Melanocyte of skin (primary cell): Measurements from ENCODE around the gene CNTD1. TPM values are rescaled to one million over a fixed set of nuclear protein-coding genes. Genes with fewer than 3 reads are reported as not detected.

ENCODE experiments used
- small RNA-seq, 2 donors: library from RNA; depleted of rRNA; stranded (forward); fragments of <200 nt; gene quantifications; one replicate each; pipeline ENCODE3, GENCODE V24; 2012
- total RNA-seq, 2 donors: library from RNA; depleted of rRNA; stranded (reverse); fragments of >200 nt; gene quantifications; 2 replicates each; pipeline ENCODE4 v1.2.3, GENCODE V29; 2012

CNTD1 gene
- total RNA-seq, result under 1 TPM in 1 of 2 donors, not detected in 1; under 0.01 TPM

GRCh38 chr17:42798383-42799380 is at the start of gene CNTD1, which contains the start of gene COA3:
CNTD1 (plus strand) TSS chr17:42798861; CDS start chr17:42799068, 207 bp downstream.
COA3 (minus strand) TSS chr17:42798704; CDS start chr17:42798681, 23 bp downstream.

GRCh38 chr17:42760652-42761581 is 37.7 kb upstream of the CNTD1 start, which contains the start of gene RAMP2:
RAMP2 (plus strand) TSS chr17:42761227; CDS start chr17:42761262, 35 bp downstream.

GRCh38 chr17:42773290-42774035 is 25.2 kb upstream of the CNTD1 start, which contains the start of gene VPS25:
VPS25 (plus strand) TSS chr17:42773449; CDS start chr17:42773476, 27 bp downstream.

GRCh38 chr17:42779936-42780850 is 18.5 kb upstream of the CNTD1 start, which contains the start of gene WNK4:
WNK4 (plus strand) TSS chr17:42780610; CDS start chr17:42780699, 89 bp downstream.

GRCh38 chr17:42832934-42833766 is 34.5 kb downstream of the CNTD1 start, which contains the start of gene PSME3:
PSME3 (plus strand) TSS chr17:42833397; CDS start chr17:42833632, 235 bp downstream.

GRCh38 chr17:42844271-42844670 is 45.6 kb downstream of the CNTD1 start, which contains the start of gene AOC2:
AOC2 (plus strand) TSS chr17:42844580; CDS start chr17:42844627, 47 bp downstream.

GRCh38 chr17:42850954-42851353 is 52.3 kb downstream of the CNTD1 start, which contains the start of gene AOC3:
AOC3 (plus strand) TSS chr17:42851199; CDS start chr17:42851344, 145 bp downstream.

Small RNAs within 50 kb of the gene (small RNA-seq; reads per million reads assigned to genes)
- gene HMGN2P15 (0 reads per million in 2 donors), gene MIR6781 (0 reads per million in 2 donors)

Other genes starting within 250 kb of the CNTD1 start
- 1 to 10 TPM in 1 of 2 donors, under 1 TPM in 1; 1.00 to 1.0 TPM for gene HSD17B1, start 245.9 kb upstream of the CNTD1 start, total RNA-seq
- gene COASY, start 236.7 kb upstream of the CNTD1 start, total RNA-seq, result 10 to 100 TPM; 19.6 to 32.6 TPM
- 10 to 100 TPM; 39.6 to 55.3 TPM for gene MLX, start 231.8 kb upstream of the CNTD1 start, total RNA-seq
- 1 to 10 TPM; 7.9 to 9.0 TPM for gene PSMC3IP, start 221.1 kb upstream of the CNTD1 start, total RNA-seq
- 10 to 100 TPM; 69.3 to 91.9 TPM for gene RETREG3, start 189.5 kb upstream of the CNTD1 start, total RNA-seq
- 100 to 1,000 TPM in 1 of 2 donors, 10 to 100 TPM in 1; 49.2 to 131 TPM for gene TUBG1, start 189.2 kb upstream of the CNTD1 start, total RNA-seq
- 10 to 100 TPM; 11.3 to 16.9 TPM for gene TUBG2, start 139.6 kb upstream of the CNTD1 start, total RNA-seq
- gene PLEKHH3, start 121.9 kb upstream of the CNTD1 start, total RNA-seq, result 1 to 10 TPM; 8.3 to 10.0 TPM
- gene CCR10, start 117.0 kb upstream of the CNTD1 start, total RNA-seq, result 1 to 10 TPM; 1.3 to 1.7 TPM
- 10 to 100 TPM in 1 of 2 donors, 1 to 10 TPM in 1; 8.0 to 34.1 TPM for gene CNTNAP1, start 116.3 kb upstream of the CNTD1 start, total RNA-seq
- gene EZH1, start 53.8 kb upstream of the CNTD1 start, total RNA-seq, result 10 to 100 TPM; 11.0 to 24.8 TPM
- 1 to 10 TPM in 1 of 2 donors, under 1 TPM in 1; 0.67 to 1.0 TPM for gene RAMP2, start 37.6 kb upstream of the CNTD1 start, total RNA-seq
- gene VPS25, start 25.4 kb upstream of the CNTD1 start, total RNA-seq, result 10 to 100 TPM; 63.3 to 73.3 TPM
- gene WNK4, start 18.3 kb upstream of the CNTD1 start, total RNA-seq, result not detected
- 10 to 100 TPM; 68.8 to 96.9 TPM for gene COA3, start 157 bp upstream of the CNTD1 start, total RNA-seq
- gene BECN1, start 25.4 kb downstream of the CNTD1 start, total RNA-seq, result 10 to 100 TPM; 68.8 to 94.9 TPM
- gene PSME3, start 34.5 kb downstream of the CNTD1 start, total RNA-seq, result 100 to 1,000 TPM; 113 to 178 TPM
- 1 to 10 TPM in 1 of 2 donors, under 1 TPM in 1; 1.00 to 1.0 TPM for gene AOC2, start 45.7 kb downstream of the CNTD1 start, total RNA-seq
- gene AOC3, start 52.3 kb downstream of the CNTD1 start, total RNA-seq, result under 1 TPM; under 0.01 TPM
- gene G6PC1, start 101.9 kb downstream of the CNTD1 start, total RNA-seq, result not detected
- 10 to 100 TPM; 12.4 to 12.7 TPM for gene AARSD1, start 165.6 kb downstream of the CNTD1 start, total RNA-seq
- under 1 TPM; 0.33 to 0.34 TPM for gene PTGES3L, start 181.2 kb downstream of the CNTD1 start, total RNA-seq
- gene RUNDC1, start 181.7 kb downstream of the CNTD1 start, total RNA-seq, result 1 to 10 TPM; 7.6 to 8.0 TPM
- 1,000 to 10,000 TPM in 1 of 2 donors, 100 to 1,000 TPM in 1; 783 to 1,366 TPM for gene RPL27, start 199.6 kb downstream of the CNTD1 start, total RNA-seq
- 100 to 1,000 TPM; 167 to 255 TPM for gene IFI35, start 207.9 kb downstream of the CNTD1 start, total RNA-seq
- 100 to 1,000 TPM; 400 to 703 TPM for gene VAT1, start 223.5 kb downstream of the CNTD1 start, total RNA-seq
- under 1 TPM; 0.33 to 0.34 TPM for gene RND2, start 226.4 kb downstream of the CNTD1 start, total RNA-seq